Osteocyte (in vitro differentiated cells): ENCODE results near the gene TXNRD2. TPM values are rescaled to one million over a fixed set of nuclear protein-coding genes. Genes with fewer than 3 reads are reported as not detected.

Experiments
- DNase-seq: peaks from one replicate; pipeline ENCODE4 v3.0.0; 2021; ENCODE audit warnings: mixed read lengths; ENCODE audit not compliant: unreplicated experiment; ENCODE audit errors: extremely low spot score
- H3K27ac Mint-ChIP-seq: one replicate; pipeline ENCODE4 v1.8.0; 2021; ENCODE audit warnings: mild to moderate bottlenecking, mixed read lengths; ENCODE audit not compliant: unreplicated experiment
- H3K27me3 Mint-ChIP-seq: one replicate; pipeline ENCODE4 v1.8.0; 2021; ENCODE audit warnings: mixed read lengths; ENCODE audit not compliant: unreplicated experiment
- H3K36me3 Mint-ChIP-seq: one replicate; pipeline ENCODE4 v1.8.0; 2021; ENCODE audit warnings: mixed read lengths; ENCODE audit not compliant: unreplicated experiment
- H3K4me1 Mint-ChIP-seq: one replicate; pipeline ENCODE4 v1.8.0; 2021; ENCODE audit warnings: mixed read lengths; ENCODE audit not compliant: unreplicated experiment
- H3K4me3 Mint-ChIP-seq: one replicate; pipeline ENCODE4 v1.8.0; 2021; ENCODE audit warnings: mild to moderate bottlenecking, moderate library complexity, mixed read lengths; ENCODE audit not compliant: unreplicated experiment
- H3K9me3 Mint-ChIP-seq: one replicate; pipeline ENCODE4 v1.8.0; 2021; ENCODE audit warnings: mixed read lengths; ENCODE audit not compliant: unreplicated experiment
- total RNA-seq: library from RNA; stranded (reverse); gene quantifications from 2 replicates; pipeline ENCODE4 v1.2.1, GENCODE V29; 2021
- TF ChIP-seq, protein P1 (sequence below): fragments of 200-600 bp; sonication (generic); IDR thresholded peaks from 2 replicates; pipeline ENCODE4 v1.5.0; 2021; ENCODE audit warnings: antibody characterized with exemption, mild to moderate bottlenecking, moderate library complexity

TXNRD2 gene
- total RNA-seq, 1 donor from 2014 or later = 12.6 TPM

DNA sequence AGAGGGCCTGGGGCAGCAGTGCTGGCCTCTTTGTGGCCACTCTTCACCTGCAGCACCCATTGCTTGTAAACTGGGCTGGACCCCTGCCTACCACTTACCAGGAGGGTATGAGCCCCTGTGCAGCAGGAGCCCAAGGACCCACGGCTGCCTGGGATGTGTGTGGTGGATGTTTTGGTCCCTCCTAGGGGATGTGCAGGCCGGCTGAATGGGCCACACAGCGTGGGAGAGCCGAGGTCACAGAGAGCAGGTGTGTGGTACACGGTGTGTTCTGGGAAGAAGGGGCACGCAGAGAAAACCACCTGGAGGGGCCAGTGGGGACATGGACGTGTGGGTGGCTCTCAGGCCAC is 67.7 kb downstream of the TXNRD2 start:
- DNase-seq = no peak
- Mint-ChIP-seq H3K27ac (peak overlapping the region; percentile 41), H3K9me3 (no peaks in the 10 kb centered on the region), H3K4me3 (no peak overlapping the region), H3K36me3 (no peaks in the 10 kb centered on the region), H3K4me1 (peaks cover 41% of the 10 kb centered on the region), H3K27me3 (no peaks in the 10 kb centered on the region)
- TF ChIP-seq, protein P1, sequence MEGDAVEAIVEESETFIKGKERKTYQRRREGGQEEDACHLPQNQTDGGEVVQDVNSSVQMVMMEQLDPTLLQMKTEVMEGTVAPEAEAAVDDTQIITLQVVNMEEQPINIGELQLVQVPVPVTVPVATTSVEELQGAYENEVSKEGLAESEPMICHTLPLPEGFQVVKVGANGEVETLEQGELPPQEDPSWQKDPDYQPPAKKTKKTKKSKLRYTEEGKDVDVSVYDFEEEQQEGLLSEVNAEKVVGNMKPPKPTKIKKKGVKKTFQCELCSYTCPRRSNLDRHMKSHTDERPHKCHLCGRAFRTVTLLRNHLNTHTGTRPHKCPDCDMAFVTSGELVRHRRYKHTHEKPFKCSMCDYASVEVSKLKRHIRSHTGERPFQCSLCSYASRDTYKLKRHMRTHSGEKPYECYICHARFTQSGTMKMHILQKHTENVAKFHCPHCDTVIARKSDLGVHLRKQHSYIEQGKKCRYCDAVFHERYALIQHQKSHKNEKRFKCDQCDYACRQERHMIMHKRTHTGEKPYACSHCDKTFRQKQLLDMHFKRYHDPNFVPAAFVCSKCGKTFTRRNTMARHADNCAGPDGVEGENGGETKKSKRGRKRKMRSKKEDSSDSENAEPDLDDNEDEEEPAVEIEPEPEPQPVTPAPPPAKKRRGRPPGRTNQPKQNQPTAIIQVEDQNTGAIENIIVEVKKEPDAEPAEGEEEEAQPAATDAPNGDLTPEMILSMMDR = no peak

DNA sequence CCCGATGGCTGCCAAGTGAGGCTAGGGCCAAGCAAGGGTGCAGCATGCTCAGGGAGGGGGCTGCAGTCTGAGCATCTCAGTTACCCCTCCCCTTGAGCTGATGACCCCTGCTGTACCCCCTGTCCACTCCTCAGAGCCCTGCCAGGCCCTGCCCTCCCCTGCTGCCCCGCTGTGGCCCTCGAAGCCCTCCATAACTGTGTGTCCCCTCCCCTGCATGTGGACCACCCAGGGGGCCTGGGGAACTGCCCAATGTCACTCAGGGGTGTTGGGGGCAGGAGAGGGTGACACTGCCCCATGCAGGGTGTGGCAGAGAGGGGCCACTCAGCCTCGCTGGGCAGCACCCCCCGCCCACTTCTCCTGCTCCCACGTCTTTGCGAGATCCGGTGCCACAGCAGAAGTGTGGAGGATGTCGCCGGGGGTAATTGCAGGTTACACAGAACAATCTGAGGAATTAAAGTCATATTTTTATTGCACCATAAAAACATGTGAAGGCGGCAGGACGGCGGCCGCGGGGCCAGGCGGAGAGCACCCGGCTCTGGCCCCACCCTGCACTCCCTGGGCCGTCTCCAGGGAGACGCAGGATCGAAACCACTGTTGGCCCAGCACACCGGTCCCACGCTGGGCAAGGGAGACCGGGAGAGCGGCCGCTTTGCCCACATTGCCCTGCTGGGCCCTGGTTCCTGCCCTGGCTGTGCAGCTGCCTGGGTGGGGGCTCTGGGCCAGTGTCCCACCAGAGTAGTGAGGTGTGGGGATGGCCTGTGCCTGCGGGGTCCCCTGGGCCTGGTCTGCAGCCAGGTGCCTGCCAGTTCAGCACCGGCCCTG is 68.3 kb downstream of the TXNRD2 start:
- Mint-ChIP-seq H3K4me1 (peaks cover 35% of the 10 kb centered on the region), H3K4me3 (no peak overlapping the region), H3K27me3 (no peaks in the 10 kb centered on the region), H3K27ac (no peak overlapping the region), H3K36me3 (no peaks in the 10 kb centered on the region), H3K9me3 (no peaks in the 10 kb centered on the region)
- TF ChIP-seq, protein P1 = no peak
- DNase-seq = no peak

DNA sequence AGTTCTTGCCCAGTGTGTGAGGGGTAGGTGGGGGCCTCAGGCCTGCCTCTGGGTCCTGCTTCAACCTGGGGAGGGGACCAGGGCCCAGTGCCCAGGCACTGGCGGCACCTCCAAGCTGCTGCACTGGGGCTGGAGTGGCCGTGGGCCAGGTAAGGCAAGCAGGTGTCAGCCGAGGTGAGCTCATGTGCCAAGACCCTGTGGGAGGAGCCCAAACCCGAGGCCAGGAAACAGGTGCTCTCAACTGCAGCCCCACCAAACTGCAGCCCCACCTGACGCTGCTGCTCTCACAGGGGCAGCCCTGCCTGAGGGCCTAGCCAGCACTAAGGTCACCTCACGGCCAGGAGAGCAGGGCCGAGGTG is 68.9 kb downstream of the TXNRD2 start:
- H3K36me3 Mint-ChIP-seq = no peaks in the 10 kb centered on the region
- peaks cover 29% of the 10 kb centered on the region for H3K4me1 Mint-ChIP-seq
- no peak for DNase-seq
- no peaks in the 10 kb centered on the region for H3K27me3 Mint-ChIP-seq
- TF ChIP-seq, protein P1 = no peak
- no peaks in the 10 kb centered on the region for H3K9me3 Mint-ChIP-seq
- H3K4me3 Mint-ChIP-seq = no peak overlapping the region
- H3K27ac Mint-ChIP-seq = no peak overlapping the region

DNA sequence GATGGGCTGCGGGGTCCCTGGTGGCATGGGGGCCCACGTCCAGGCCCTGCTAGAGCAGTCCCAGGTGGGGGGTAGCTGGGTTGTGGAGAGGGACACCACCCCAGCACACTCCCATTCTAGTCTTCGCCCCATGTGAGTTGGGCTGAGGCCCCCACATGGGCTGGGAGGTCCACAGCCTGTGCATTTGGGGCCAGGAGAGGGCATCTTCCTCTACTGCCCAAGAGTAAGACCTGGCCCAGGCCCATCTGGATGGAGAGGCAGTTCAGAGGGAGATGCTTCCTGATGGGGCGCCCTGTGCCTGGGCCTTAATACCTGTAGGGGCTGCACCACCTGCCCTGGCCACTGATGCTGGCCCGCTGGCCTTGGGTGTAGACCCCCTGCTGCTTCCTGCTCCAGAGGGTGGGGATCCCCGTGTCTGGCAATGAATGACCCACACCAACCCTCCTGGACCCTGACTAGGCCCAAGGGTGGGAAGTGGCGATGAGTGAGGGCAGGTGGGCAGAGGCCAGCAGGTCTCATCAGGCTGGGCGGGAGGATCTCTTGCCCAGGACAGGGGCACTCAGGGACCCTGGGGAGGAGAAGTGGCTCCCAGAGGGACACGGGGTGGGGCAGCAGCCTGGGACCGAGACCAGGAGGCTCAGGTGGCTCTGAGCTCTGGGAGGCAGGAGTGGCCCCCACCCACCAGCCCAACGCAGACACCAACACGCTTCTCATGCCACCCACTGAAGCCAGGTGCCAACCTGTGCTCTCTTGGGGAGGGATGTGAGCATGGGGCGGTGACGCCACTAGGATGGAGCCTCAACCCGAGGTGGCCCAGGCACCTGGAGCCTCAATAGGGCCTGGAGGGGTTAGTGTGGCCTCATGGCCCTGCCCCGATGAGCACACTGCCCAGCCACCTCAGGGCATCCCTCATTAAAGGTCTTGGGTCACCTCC is 69.5 kb downstream of the TXNRD2 start:
- Mint-ChIP-seq H3K27me3 (no peaks in the 10 kb centered on the region), H3K9me3 (no peaks in the 10 kb centered on the region), H3K4me1 (peaks cover 23% of the 10 kb centered on the region), H3K36me3 (no peaks in the 10 kb centered on the region), H3K27ac (no peak overlapping the region), H3K4me3 (no peak overlapping the region)
- DNase-seq = no peak
- TF ChIP-seq, protein P1 = no peak
